GM12891 (cell line): ENCODE measurements around the gene LRRC47.

ENCODE experiments used
- POLR2A ChIP-seq: IDR thresholded peaks from 2 replicates; pipeline ENCODE4 v1.6.1; 2011; ENCODE audit warnings: low read depth, low read length, control low read depth
- POLR2AphosphoS5 ChIP-seq: IDR thresholded peaks from 2 replicates; pipeline ENCODE4 v1.6.1; 2011; ENCODE audit warnings: low read depth, low read length, control low read depth
- TAF1 ChIP-seq: IDR thresholded peaks from 2 replicates; pipeline ENCODE4 v1.6.1; 2011; ENCODE audit warnings: low read depth, low read length, control low read depth

DNA sequence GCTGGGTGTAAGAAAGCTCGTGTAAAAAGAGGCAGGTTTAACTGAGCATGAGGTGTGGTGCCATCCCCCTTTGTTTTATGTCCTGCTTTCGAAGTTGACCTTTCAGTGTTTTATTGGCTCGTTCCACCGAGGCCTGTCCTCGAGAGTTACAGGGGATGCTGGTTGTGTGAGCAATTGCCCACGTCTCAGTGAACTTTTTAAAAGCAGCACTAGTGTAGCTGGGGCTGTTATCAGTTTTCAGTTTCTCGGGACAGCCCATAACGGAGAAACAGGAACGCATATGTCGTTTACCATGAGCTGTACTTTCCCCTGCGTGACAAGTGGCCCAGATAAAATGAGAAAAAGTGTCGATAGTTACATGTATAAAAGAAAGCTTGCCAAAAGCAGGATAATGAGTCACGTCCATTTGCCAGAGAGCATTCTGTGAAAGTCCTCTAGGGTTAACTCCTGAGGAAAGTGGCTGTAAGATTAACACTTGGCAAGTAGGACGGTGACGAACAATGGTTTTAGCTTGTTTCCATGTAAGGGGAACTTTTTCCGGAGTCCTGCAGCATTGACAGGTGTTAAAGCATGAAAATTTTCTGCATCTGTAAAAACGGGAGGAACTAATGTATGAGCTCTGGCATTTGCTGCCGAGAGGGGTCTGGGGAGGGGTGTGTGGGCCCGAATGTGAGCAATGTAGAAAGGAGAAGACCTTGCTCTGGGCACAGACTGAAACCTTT, 7.8 kb upstream of the LRRC47 start:
- TF ChIP-seq POLR2A (no peak), POLR2AphosphoS5 (no peak), TAF1 (no peak)
